GM06990 (cell line): ENCODE results near the gene SIGLEC1.

Source experiments
- DNase-seq: peaks from one replicate; pipeline ENCODE4 v3.0.0-alpha.2; 2011; ENCODE audit not compliant: insufficient read length; ENCODE audit errors: extremely low read depth
- H3K27me3 ChIP-seq: replicated peaks from 2 replicates; pipeline ENCODE4 v1.6.0; 2011; ENCODE audit warnings: low read length; ENCODE audit not compliant: control insufficient read depth, insufficient read depth
- H3K36me3 ChIP-seq: 2 replicates; pipeline ENCODE4 v1.5.1; 2011; ENCODE audit warnings: low read length; ENCODE audit not compliant: control insufficient read depth, insufficient read depth
- H3K4me3 ChIP-seq: replicated peaks from 2 replicates; pipeline ENCODE4 v1.5.1; 2011; ENCODE audit warnings: low read depth, mild to moderate bottlenecking, control low read depth, low read length
- CTCF ChIP-seq: IDR thresholded peaks from 2 replicates; pipeline ENCODE4 v1.5.1; 2011; ENCODE audit warnings: low read length, control low read depth, mild to moderate bottlenecking, inconsistent platforms; ENCODE audit not compliant: insufficient read depth, poor library complexity, severe bottlenecking

SIGLEC1 gene

GRCh38 chr20:3751675-3752385 lies 39.4 kb upstream of the SIGLEC1 start:
- no peak overlapping the region for H3K4me3 ChIP-seq
- no peaks in the 10 kb centered on the region for H3K27me3 ChIP-seq
- peak; percentile 69 for DNase-seq
- no peaks in the 10 kb centered on the region; the same call in none of the 2 replicates for H3K36me3 ChIP-seq
- TF ChIP-seq CTCF = no peak

- DNase-seq = no peak
- Histone ChIP-seq H3K36me3 (no peaks in the 10 kb centered on the region; the same call in none of the 2 replicates), H3K4me3 (no peak overlapping the region), H3K27me3 (no peaks in the 10 kb centered on the region)
- no peak for TF ChIP-seq CTCF
Measured at GRCh38 chr20:3751305-3751674, 38.9 kb upstream of the SIGLEC1 start.

- Histone ChIP-seq H3K36me3 (no peaks in the 10 kb centered on the region), H3K4me3 (no peak overlapping the region), H3K27me3 (no peaks in the 10 kb centered on the region)
- peak; percentile 30 for TF ChIP-seq CTCF
- peak; percentile 50 for DNase-seq
Measured at GRCh38 chr20:3749689-3750531, 37.5 kb upstream of the SIGLEC1 start.

GRCh38 chr20:3749087-3749688 lies 36.8 kb upstream of the SIGLEC1 start:
- Histone ChIP-seq H3K27me3 (no peaks in the 10 kb centered on the region; the same call in 1 of the 2 replicates), H3K36me3 (no peaks in the 10 kb centered on the region), H3K4me3 (no peak overlapping the region)
- DNase-seq = no peak
- no peak for TF ChIP-seq CTCF

- no peak for DNase-seq
- no peaks in the 10 kb centered on the region for H3K36me3 ChIP-seq
- no peak for TF ChIP-seq CTCF
- no peak overlapping the region for H3K4me3 ChIP-seq
- H3K27me3 ChIP-seq = peaks cover 1% of the 10 kb centered on the region; the same call in 1 of the 2 replicates
Measured at GRCh38 chr20:3748073-3748472, 35.7 kb upstream of the SIGLEC1 start.
